ENCODE data around the gene IFT80.

IFT80 gene

DNA sequence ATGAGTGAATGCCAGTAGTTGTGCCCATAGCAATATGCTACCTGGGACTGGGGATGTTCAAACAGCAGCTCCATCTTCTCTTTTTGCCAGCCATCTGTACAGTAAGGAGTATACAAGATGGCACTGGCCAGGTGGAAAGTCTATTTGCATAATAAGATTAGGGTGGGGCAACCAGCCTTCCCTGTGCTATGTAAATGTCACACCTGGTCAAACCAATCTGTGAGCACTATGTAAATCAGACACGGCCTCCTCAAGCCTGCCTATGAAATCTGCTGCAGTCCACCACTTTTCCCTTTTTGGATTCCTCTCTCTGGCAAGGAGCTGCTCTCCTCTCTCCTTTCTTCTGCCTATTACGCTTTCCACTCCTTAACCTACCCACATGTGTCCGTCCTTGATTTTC is 120.8 kb downstream of the IFT80 start:
- H3K9me2 ChIP-seq (replicated peaks; ENCODE audit: control insufficient read depth, low read length): no peaks in the 10 kb centered on the region
- no peaks in the 10 kb centered on the region for H3F3A ChIP-seq (ENCODE audit: control insufficient read depth, insufficient read depth)
- H3K4me1 ChIP-seq (ENCODE audit: control insufficient read depth, low read length): no peaks in the 10 kb centered on the region
- H3K27ac ChIP-seq (ENCODE audit: low read depth, low read length): no peak overlapping the region
- no peak overlapping the region for H3K4me3 ChIP-seq (ENCODE audit: low read length)
- H4K20me1 ChIP-seq (ENCODE audit: control insufficient read depth, insufficient read depth, low read depth, low read length): no peaks in the 10 kb centered on the region
- H3K4me2 ChIP-seq (ENCODE audit: low read length): no peak overlapping the region
- H3K36me3 ChIP-seq (ENCODE audit: control insufficient read depth, low read length): peaks cover 19% of the 10 kb centered on the region
- H3K27me3 ChIP-seq (ENCODE audit: control insufficient read depth, low read length): no peaks in the 10 kb centered on the region
- no peaks in the 10 kb centered on the region for H3K79me2 ChIP-seq (ENCODE audit: control insufficient read depth, low read length)
- TF ChIP-seq, protein P1, sequence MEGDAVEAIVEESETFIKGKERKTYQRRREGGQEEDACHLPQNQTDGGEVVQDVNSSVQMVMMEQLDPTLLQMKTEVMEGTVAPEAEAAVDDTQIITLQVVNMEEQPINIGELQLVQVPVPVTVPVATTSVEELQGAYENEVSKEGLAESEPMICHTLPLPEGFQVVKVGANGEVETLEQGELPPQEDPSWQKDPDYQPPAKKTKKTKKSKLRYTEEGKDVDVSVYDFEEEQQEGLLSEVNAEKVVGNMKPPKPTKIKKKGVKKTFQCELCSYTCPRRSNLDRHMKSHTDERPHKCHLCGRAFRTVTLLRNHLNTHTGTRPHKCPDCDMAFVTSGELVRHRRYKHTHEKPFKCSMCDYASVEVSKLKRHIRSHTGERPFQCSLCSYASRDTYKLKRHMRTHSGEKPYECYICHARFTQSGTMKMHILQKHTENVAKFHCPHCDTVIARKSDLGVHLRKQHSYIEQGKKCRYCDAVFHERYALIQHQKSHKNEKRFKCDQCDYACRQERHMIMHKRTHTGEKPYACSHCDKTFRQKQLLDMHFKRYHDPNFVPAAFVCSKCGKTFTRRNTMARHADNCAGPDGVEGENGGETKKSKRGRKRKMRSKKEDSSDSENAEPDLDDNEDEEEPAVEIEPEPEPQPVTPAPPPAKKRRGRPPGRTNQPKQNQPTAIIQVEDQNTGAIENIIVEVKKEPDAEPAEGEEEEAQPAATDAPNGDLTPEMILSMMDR (IDR thresholded peaks at IDR 0.05; ENCODE audit: low read depth, low read length, poor library complexity, severe bottlenecking): no peak
- no peak for TF ChIP-seq EZH2phosphoT487 (IDR thresholded peaks at IDR 0.05; ENCODE audit: borderline replicate concordance, low read length)
- no peaks in the 10 kb centered on the region for H3K9me3 ChIP-seq (ENCODE audit: control insufficient read depth, insufficient read depth, low read length)

DNA sequence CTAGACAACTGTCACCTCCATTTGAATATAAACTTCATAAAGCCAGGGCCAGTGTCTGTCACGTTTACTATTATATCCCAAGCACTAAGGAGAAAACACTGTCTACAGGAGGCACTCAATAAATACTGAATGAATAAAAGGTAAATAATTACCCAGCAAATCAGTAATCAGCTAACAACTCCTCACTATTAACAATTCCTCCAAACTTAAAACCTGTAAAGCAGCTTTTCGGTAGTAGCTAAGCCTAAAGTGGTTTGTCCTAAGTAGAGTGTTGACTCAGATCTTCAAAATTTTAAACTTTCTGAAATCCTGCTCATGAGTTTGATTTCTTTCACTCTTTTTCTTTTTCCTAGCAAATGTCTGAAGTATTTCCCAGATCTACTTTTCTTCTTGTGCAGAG is 133.9 kb downstream of the IFT80 start:
- H3F3A ChIP-seq (ENCODE audit: control insufficient read depth, insufficient read depth): no peaks in the 10 kb centered on the region
- no peak overlapping the region for H3K4me2 ChIP-seq (ENCODE audit: low read length)
- TF ChIP-seq, protein P1 (IDR thresholded peaks at IDR 0.05; ENCODE audit: low read depth, low read length, poor library complexity, severe bottlenecking): no peak
- TF ChIP-seq EZH2phosphoT487 (IDR thresholded peaks at IDR 0.05; ENCODE audit: borderline replicate concordance, low read length): no peak
- no peaks in the 10 kb centered on the region for H3K79me2 ChIP-seq (ENCODE audit: control insufficient read depth, low read length)
- H3K9me3 ChIP-seq (ENCODE audit: control insufficient read depth, insufficient read depth, low read length): no peaks in the 10 kb centered on the region
- no peaks in the 10 kb centered on the region for H3K4me1 ChIP-seq (ENCODE audit: control insufficient read depth, low read length)
- H3K36me3 ChIP-seq (ENCODE audit: control insufficient read depth, low read length): no peaks in the 10 kb centered on the region
- H3K27ac ChIP-seq (ENCODE audit: low read depth, low read length): no peak overlapping the region
- H3K9me2 ChIP-seq (replicated peaks; ENCODE audit: control insufficient read depth, low read length): no peaks in the 10 kb centered on the region
- no peak overlapping the region for H3K4me3 ChIP-seq (ENCODE audit: low read length)
- no peaks in the 10 kb centered on the region for H4K20me1 ChIP-seq (ENCODE audit: control insufficient read depth, insufficient read depth, low read depth, low read length)
- no peaks in the 10 kb centered on the region for H3K27me3 ChIP-seq (ENCODE audit: control insufficient read depth, low read length)

DNA sequence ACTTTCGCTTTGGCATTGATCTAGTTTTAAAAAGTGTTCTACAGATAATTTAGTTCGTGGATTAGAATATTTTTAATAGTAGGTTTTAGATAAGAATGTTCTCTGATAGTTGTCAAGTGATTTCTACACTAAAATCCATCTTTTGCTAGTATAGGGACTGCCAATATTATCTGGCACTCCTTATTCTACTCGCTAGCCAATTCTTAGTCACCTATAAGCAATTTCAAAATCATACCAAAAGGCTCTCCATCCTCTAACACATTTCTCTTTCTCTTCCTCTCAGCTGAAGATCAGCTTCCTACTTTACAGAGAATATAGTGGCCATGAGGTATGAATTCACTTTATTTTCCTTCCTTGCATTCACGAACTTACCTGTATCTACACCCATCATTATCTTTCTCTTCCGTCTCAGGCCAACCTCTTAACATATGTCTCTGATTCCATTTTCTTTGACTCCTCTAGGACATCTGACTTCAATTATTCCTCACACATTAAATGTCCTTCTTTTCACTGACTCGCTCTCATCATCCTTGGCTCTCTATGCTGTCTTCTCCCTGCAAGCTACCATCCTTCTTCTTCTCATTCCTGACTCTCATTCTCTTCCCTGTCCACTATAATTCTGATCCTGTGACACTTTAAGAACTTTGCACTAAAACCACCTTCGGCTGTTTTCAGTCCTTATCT is 138.3 kb downstream of the IFT80 start:
- no peaks in the 10 kb centered on the region for H3F3A ChIP-seq (ENCODE audit: control insufficient read depth, insufficient read depth)
- TF ChIP-seq EZH2phosphoT487 (IDR thresholded peaks at IDR 0.05; ENCODE audit: borderline replicate concordance, low read length): no peak
- TF ChIP-seq, protein P1 (IDR thresholded peaks at IDR 0.05; ENCODE audit: low read depth, low read length, poor library complexity, severe bottlenecking): no peak
- H3K36me3 ChIP-seq (ENCODE audit: control insufficient read depth, low read length): peaks cover 2% of the 10 kb centered on the region; the same call in 1 of the 2 replicates
- no peaks in the 10 kb centered on the region for H3K27me3 ChIP-seq (ENCODE audit: control insufficient read depth, low read length)
- no peak overlapping the region for H3K4me3 ChIP-seq (ENCODE audit: low read length)
- no peaks in the 10 kb centered on the region for H4K20me1 ChIP-seq (ENCODE audit: control insufficient read depth, insufficient read depth, low read depth, low read length)
- H3K79me2 ChIP-seq (ENCODE audit: control insufficient read depth, low read length): no peaks in the 10 kb centered on the region
- no peak overlapping the region for H3K27ac ChIP-seq (ENCODE audit: low read depth, low read length)
- H3K4me2 ChIP-seq (ENCODE audit: low read length): no peak overlapping the region
- H3K9me2 ChIP-seq (replicated peaks; ENCODE audit: control insufficient read depth, low read length): no peaks in the 10 kb centered on the region
- H3K4me1 ChIP-seq (ENCODE audit: control insufficient read depth, low read length): no peaks in the 10 kb centered on the region
- H3K9me3 ChIP-seq (ENCODE audit: control insufficient read depth, insufficient read depth, low read length): no peaks in the 10 kb centered on the region
